ENCODE results near the gene AMZ1. TPM values are rescaled to one million over a fixed set of nuclear protein-coding genes. Genes with fewer than 3 reads are reported as not detected.

Gene AMZ1
- total RNA-seq: under 0.01 TPM in 2 replicates

GRCh38 chr7:2687881-2688318 is at the start of gene AMZ1:
TSS of gene AMZ1 (plus strand) at chr7:2688202. CDS start at chr7:2700452, 12,250 bp downstream.

Other genes with a start within 250 kb of the AMZ1 start
- not detected in 2 replicates for gene GRIFIN, start 211.8 kb upstream of the AMZ1 start, total RNA-seq
- gene LFNG, start 168.4 kb upstream of the AMZ1 start, total RNA-seq: 10.5 and 46.1 TPM in 2 replicates
- gene BRAT1, start 132.7 kb upstream of the AMZ1 start, total RNA-seq: 15.8 and 19.8 TPM in 2 replicates
- 6.8 and 11.4 TPM in 2 replicates for gene IQCE, start 129.2 kb upstream of the AMZ1 start, total RNA-seq
- 26.9 TPM in 2 replicates for gene TTYH3, start 56.2 kb upstream of the AMZ1 start, total RNA-seq
- gene GNA12, start 156.1 kb downstream of the AMZ1 start, total RNA-seq: 25.2 and 27.2 TPM in 2 replicates

Measured in dermis lymphatic vessel endothelial cell (primary cell).